Tibial nerve (tissue), 4 donors: Measurements from ENCODE around the gene ALG11. TPM values are rescaled to one million over a fixed set of nuclear protein-coding genes. Genes with fewer than 3 reads are reported as not detected.

Experiments used
- DNase-seq, 2 donors: peaks; one replicate each; pipeline ENCODE4 v3.0.0-alpha.2; 2019; ENCODE audit warnings: low spot score in 2 of 2
- H3K27ac ChIP-seq, 4 donors: fragments of 200-600 bp; sonication (generic) in 3 of 4; one replicate each; pipeline ENCODE4 v1.5.1; 2017 to 2019; ENCODE audit warnings: mild to moderate bottlenecking in 1 of 4
- H3K27me3 ChIP-seq, 2 donors: fragments of 200-600 bp; sonication (generic) in 1 of 2; one replicate each; pipeline versions ENCODE4 v1.5.1 to v1.6.0; 2017 to 2019
- H3K36me3 ChIP-seq, 3 donors: fragments of 200-600 bp; sonication (generic); one replicate each; pipeline ENCODE4 v1.5.1; 2018 to 2019
- H3K4me1 ChIP-seq, 4 donors: fragments of 200-600 bp; sonication (generic) in 3 of 4; one replicate each; pipeline ENCODE4 v1.5.1; 2017 to 2019
- H3K4me3 ChIP-seq, 4 donors: fragments of 200-600 bp; sonication (generic) in 3 of 4; one replicate each; pipeline ENCODE4 v1.5.1; 2017 to 2019; ENCODE audit warnings: mild to moderate bottlenecking in 1 of 4, moderate library complexity in 1 of 4
- H3K9me3 ChIP-seq, 4 donors: fragments of 200-600 bp; sonication (generic) in 3 of 4; one replicate each; pipeline ENCODE4 v1.5.1; 2017 to 2019
- EP300 ChIP-seq, 2 donors: sonication (generic); formaldehyde crosslinking; IDR thresholded peaks; one replicate each; pipeline ENCODE4 v1.6.1; 2017; ENCODE audit warnings: antibody characterized with exemption in 2 of 2, mild to moderate bottlenecking in 1 of 2
- POLR2A ChIP-seq, 2 donors: fragments of 450-650 bp; IDR thresholded peaks; one replicate each; pipeline ENCODE4 v1.6.1; 2017; ENCODE audit warnings: antibody characterized with exemption in 2 of 2, mild to moderate bottlenecking in 2 of 2, moderate library complexity in 2 of 2
- WGBS, 2 donors: methylation state at CpG; one replicate each; pipeline ENCODE4 v1.1.5; 2018; 5-methylcytosine and 5-hydroxymethylcytosine counted together
- total RNA-seq, 4 donors: library from RNA; depleted of rRNA; stranded (reverse); fragments of >200 nt; gene quantifications; one replicate each; pipeline ENCODE4 v1.1.0, GENCODE V29; 2016
- TF ChIP-seq, protein P1 (sequence below), 5 experiments: fragments of 200-600 bp in 3 of 5; fragments of 450-650 bp in 2 of 5; sonication (generic) in 3 of 5; IDR thresholded peaks; one replicate each; pipeline ENCODE4 v1.5.1; 2016 to 2019; ENCODE audit warnings: antibody characterized with exemption in 5 of 5, mild to moderate bottlenecking in 3 of 5, moderate library complexity in 2 of 5

ALG11 gene
- total RNA-seq, 4 donors from 2014 or later, result 12.2 to 24.7 (median 16.4) TPM

DNA sequence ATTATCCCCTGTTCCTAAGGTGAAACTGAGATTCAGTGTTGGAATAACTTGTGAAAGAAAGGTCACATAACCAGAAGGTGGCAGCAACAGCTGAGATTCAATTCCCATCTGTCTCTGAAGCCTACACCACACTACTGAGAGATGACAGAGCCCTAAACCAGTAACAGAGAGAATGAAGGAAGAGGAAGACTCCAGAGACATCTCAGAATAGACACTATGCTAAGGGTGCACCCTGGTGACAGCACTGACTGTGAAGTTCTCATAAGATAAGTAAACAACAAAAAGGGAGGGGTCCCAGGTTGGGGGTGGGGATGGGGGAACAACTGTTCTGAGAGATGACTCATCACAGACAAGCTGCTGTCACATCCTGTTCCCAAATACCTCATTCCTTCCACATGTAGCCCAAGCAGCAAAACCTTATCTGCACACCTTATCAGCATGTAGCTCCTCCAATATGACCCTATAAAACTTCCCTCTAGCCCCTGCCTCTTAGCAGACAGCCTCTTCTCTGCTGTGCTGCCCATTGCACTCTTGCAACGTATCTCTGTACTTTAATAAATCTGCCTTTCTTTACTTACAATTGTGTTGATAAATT, 58.8 kb downstream of the ALG11 start:
- Histone ChIP-seq H3K36me3 (peaks cover 0 to 7% (median 0%) of the 10 kb centered on the region in 3 donors), H3K9me3 (peaks cover 0 to 52% (median 7%) of the 10 kb centered on the region in 4 donors), H3K4me3 (no peak overlapping the region), H3K4me1 (no peaks in the 10 kb centered on the region), H3K27me3 (no peaks in the 10 kb centered on the region), H3K27ac (no peak overlapping the region)
- WGBS, 2 donors, result 79 to 100% methylated on average over 1 of the region's 1 CpG
- TF ChIP-seq POLR2A (IDR thresholded peaks at IDR 0.05), result no peak
- TF ChIP-seq, protein P1, sequence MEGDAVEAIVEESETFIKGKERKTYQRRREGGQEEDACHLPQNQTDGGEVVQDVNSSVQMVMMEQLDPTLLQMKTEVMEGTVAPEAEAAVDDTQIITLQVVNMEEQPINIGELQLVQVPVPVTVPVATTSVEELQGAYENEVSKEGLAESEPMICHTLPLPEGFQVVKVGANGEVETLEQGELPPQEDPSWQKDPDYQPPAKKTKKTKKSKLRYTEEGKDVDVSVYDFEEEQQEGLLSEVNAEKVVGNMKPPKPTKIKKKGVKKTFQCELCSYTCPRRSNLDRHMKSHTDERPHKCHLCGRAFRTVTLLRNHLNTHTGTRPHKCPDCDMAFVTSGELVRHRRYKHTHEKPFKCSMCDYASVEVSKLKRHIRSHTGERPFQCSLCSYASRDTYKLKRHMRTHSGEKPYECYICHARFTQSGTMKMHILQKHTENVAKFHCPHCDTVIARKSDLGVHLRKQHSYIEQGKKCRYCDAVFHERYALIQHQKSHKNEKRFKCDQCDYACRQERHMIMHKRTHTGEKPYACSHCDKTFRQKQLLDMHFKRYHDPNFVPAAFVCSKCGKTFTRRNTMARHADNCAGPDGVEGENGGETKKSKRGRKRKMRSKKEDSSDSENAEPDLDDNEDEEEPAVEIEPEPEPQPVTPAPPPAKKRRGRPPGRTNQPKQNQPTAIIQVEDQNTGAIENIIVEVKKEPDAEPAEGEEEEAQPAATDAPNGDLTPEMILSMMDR (IDR thresholded peaks at IDR 0.05), result no peak
- TF ChIP-seq EP300 (IDR thresholded peaks at IDR 0.05), result no peak
- DNase-seq, result no peak

Other genes starting within 250 kb of the ALG11 start
- gene DHRS12, start 208.2 kb upstream of the ALG11 start, total RNA-seq, result 10 to 100 TPM; 12.3 to 19.5 (median 16.7) TPM
- gene TMEM272, start 167.2 kb upstream of the ALG11 start, total RNA-seq, result not detected
- not detected for gene CCDC70, start 150.4 kb upstream of the ALG11 start, total RNA-seq
- 1 to 10 TPM; 5.1 to 8.4 (median 6.7) TPM for gene ATP7B, start 948 bp upstream of the ALG11 start, total RNA-seq
- gene UTP14C, start 12.3 kb downstream of the ALG11 start, total RNA-seq, result 10 to 100 TPM; 14.9 to 26.7 (median 19.6) TPM
- under 1 TPM; 0.30 to 0.66 (median 0.61) TPM for gene NEK5, start 116.7 kb downstream of the ALG11 start, total RNA-seq
- 10 to 100 TPM; 22.0 to 49.8 (median 36.7) TPM for gene NEK3, start 147.2 kb downstream of the ALG11 start, total RNA-seq